Measurements from ENCODE around the gene LDAH. TPM values are rescaled to one million over a fixed set of nuclear protein-coding genes. Genes with fewer than 3 reads are reported as not detected.

Gene LDAH
- total RNA-seq, 1 experiment from 2014 or later: 15.2 TPM

GRCh38 chr2:20674974-20675679, 147.8 kb downstream of the LDAH start:
- Mint-ChIP-seq H3K27me3 (ENCODE audit: low read depth) (peaks cover 60% of the 10 kb centered on the region), H3K4me1 (peaks cover 36 to 56% of the 10 kb centered on the region in 2 experiments), H3K27ac (no peak overlapping the region), H3K4me3 (peak overlapping the region in 1 of 2 experiments; percentile 52; a peak in 1 of 5 replicates), H3K9me3 (peaks cover 0 to 3% of the 10 kb centered on the region in 2 experiments; a peak in 1 of 5 replicates), H3K36me3 (ENCODE audit: insufficient read depth in 1 of 3, low read depth in 3 of 3) (peaks cover 0 to 2% (median 0%) of the 10 kb centered on the region in 3 experiments; a peak in 1 of 7 replicates)
- Histone ChIP-seq H2BK12ac (ENCODE audit: insufficient read length, low read depth, low read length) (no peak overlapping the region), H3K79me1 (ENCODE audit: insufficient read depth, low read depth, low read length, poor library complexity, severe bottlenecking) (no peaks in the 10 kb centered on the region), H4K20me1 (ENCODE audit: control insufficient read depth, insufficient read depth, insufficient read length) (no peaks in the 10 kb centered on the region), H3K4me2 (ENCODE audit: insufficient read depth, insufficient read length, low read length) (no peak overlapping the region), H3K27ac (ENCODE audit: insufficient read length, low read depth, low read length) (no peak overlapping the region), H3K14ac (ENCODE audit: insufficient read depth, low read length) (no peak overlapping the region), H3K79me2 (ENCODE audit: insufficient read depth, low read length) (no peaks in the 10 kb centered on the region), H4K5ac (ENCODE audit: insufficient read length, low read depth, low read length) (no peak overlapping the region), H2AK5ac (ENCODE audit: insufficient read length, low read length) (no peak overlapping the region), H3K4ac (ENCODE audit: low read depth, low read length) (no peak overlapping the region), H3K9ac (ENCODE audit: extremely low read depth, insufficient read length, low read length) (no peak overlapping the region), H3T11ph (ENCODE audit: low read length) (no peak overlapping the region), H2AFZ (ENCODE audit: low read length) (no peak overlapping the region), H3K9me3 (ENCODE audit: control insufficient read depth, low read depth, low read length) (no peaks in the 10 kb centered on the region), H2BK15ac (ENCODE audit: low read depth, low read length) (no peak overlapping the region), H3K27me3 (ENCODE audit: insufficient read depth, low read length) (peaks cover 35% of the 10 kb centered on the region), H3K23me2 (ENCODE audit: insufficient read length, low read depth, low read length, poor library complexity, severe bottlenecking) (no peaks in the 10 kb centered on the region), H3K23ac (ENCODE audit: insufficient read length, low read depth, low read length) (no peak overlapping the region), H3K18ac (ENCODE audit: insufficient read length, low read depth, low read length) (no peak overlapping the region), H2BK20ac (ENCODE audit: low read depth, low read length, poor library complexity, severe bottlenecking) (no peak overlapping the region), H3K56ac (ENCODE audit: insufficient read length, low read depth, low read length) (no peak overlapping the region), H2BK120ac (ENCODE audit: low read depth, low read length, poor library complexity, severe bottlenecking) (no peak overlapping the region), H3K4me1 (ENCODE audit: insufficient read depth, low read length) (peaks cover 4% of the 10 kb centered on the region; the same call in 1 of the 2 replicates), H4K91ac (ENCODE audit: insufficient read length, low read depth, low read length) (no peak overlapping the region), H4K8ac (replicated peaks; ENCODE audit: insufficient read length, low read depth, low read length) (no peak overlapping the region), H2BK5ac (ENCODE audit: insufficient read length, low read length) (no peak overlapping the region)
- DNase-seq: no peak
- no CpG with 5 or more reads among the region's 16 CpGs for WGBS (ENCODE audit: extremely low coverage, insufficient read length, low lambda C conversion rate)
- no peak for TF ChIP-seq CTCF (conservative IDR thresholded peaks at IDR 0.05)
